A549 (cell line): ENCODE results near the gene OSR1.

Experiments
- JUN ChIP-seq, 2 experiments: fragments of >200 bp; sonication (Bioruptor Twin); formaldehyde crosslinking; IDR thresholded peaks; 2 replicates in 1 of 2; 3 replicates in 1 of 2; pipeline ENCODE4 v1.6.1; 2016 to 2017
- TF ChIP-seq, protein P1 (sequence below): fragments of 150-350 bp; IDR thresholded peaks from 2 replicates; pipeline ENCODE4 v1.6.1; 2014; ENCODE audit warnings: low read depth, mild to moderate bottlenecking, low read length
- TF ChIP-seq, protein P2 (sequence below): fragments of >200 bp; sonication (Bioruptor Twin); formaldehyde crosslinking; IDR thresholded peaks from 3 replicates; pipeline ENCODE4 v1.5.1; 2016

DNA sequence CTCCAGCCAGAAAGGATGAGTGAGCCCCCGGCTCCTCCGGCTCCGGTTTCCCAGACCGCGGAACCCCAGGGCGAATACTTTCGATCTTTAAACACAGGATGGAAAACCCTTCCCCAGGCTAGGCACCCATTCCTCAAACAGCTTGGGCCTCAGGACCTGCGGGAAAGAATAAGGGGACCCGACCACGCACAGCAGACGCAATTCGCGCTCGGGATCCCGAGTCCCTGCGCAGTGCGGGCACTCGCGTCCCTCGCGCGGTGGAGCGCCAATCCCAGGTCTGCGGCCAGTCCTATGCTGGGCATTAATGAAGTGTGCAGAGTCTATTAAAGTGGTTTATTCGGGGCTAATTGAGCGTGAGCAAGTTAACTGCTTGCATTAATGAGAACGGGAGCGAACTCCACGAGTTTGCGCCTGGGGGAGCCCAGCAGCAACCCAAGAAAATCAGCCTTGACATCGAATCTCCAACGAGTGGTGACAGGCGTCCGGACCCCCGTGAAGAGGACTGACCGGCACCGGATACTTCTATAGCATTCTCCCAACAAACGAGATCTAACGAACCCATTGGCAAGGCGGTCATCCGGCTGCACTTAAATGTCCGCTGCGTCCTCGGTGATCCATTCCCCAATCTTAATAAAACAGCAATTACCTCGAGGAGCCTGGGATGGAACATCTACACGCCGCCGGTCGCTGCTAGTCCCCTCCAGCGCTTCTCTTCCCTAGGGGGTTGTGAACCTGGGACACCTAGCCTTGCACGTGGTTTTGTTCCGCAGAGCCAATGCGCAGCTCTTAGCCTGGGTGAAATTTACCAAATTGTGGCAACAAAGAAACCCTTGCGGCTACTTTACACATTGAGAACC is 1.6 kb downstream of the OSR1 start:
- TF ChIP-seq, protein P1, sequence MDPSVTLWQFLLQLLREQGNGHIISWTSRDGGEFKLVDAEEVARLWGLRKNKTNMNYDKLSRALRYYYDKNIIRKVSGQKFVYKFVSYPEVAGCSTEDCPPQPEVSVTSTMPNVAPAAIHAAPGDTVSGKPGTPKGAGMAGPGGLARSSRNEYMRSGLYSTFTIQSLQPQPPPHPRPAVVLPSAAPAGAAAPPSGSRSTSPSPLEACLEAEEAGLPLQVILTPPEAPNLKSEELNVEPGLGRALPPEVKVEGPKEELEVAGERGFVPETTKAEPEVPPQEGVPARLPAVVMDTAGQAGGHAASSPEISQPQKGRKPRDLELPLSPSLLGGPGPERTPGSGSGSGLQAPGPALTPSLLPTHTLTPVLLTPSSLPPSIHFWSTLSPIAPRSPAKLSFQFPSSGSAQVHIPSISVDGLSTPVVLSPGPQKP = no peak
- no peak for TF ChIP-seq JUN (IDR thresholded peaks at IDR 0.05)
- TF ChIP-seq, protein P2, sequence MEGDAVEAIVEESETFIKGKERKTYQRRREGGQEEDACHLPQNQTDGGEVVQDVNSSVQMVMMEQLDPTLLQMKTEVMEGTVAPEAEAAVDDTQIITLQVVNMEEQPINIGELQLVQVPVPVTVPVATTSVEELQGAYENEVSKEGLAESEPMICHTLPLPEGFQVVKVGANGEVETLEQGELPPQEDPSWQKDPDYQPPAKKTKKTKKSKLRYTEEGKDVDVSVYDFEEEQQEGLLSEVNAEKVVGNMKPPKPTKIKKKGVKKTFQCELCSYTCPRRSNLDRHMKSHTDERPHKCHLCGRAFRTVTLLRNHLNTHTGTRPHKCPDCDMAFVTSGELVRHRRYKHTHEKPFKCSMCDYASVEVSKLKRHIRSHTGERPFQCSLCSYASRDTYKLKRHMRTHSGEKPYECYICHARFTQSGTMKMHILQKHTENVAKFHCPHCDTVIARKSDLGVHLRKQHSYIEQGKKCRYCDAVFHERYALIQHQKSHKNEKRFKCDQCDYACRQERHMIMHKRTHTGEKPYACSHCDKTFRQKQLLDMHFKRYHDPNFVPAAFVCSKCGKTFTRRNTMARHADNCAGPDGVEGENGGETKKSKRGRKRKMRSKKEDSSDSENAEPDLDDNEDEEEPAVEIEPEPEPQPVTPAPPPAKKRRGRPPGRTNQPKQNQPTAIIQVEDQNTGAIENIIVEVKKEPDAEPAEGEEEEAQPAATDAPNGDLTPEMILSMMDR = no peak
